Glomerular visceral epithelial cell (primary cell): ENCODE measurements around the gene CCNB1IP1.
"Not testable (repeated sequence)": the region's sequence is repeated elsewhere in the genome, so short reads cannot be mapped to it uniquely, and the experiment has no call there.

ENCODE experiments used
- DNase-seq: peaks from one replicate; pipeline ENCODE4 v3.0.0-alpha.2; 2016; ENCODE audit errors: extremely low spot score

The CCNB1IP1 gene, protein sequence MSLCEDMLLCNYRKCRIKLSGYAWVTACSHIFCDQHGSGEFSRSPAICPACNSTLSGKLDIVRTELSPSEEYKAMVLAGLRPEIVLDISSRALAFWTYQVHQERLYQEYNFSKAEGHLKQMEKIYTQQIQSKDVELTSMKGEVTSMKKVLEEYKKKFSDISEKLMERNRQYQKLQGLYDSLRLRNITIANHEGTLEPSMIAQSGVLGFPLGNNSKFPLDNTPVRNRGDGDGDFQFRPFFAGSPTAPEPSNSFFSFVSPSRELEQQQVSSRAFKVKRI

GRCh38 chr14:20332788-20333493 lies at the start of gene CCNB1IP1:
TSS of gene CCNB1IP1 (minus strand) at chr14:20333279. CDS start at chr14:20316523, 16,756 bp downstream.
- DNase-seq: peak; percentile 83

DNA sequence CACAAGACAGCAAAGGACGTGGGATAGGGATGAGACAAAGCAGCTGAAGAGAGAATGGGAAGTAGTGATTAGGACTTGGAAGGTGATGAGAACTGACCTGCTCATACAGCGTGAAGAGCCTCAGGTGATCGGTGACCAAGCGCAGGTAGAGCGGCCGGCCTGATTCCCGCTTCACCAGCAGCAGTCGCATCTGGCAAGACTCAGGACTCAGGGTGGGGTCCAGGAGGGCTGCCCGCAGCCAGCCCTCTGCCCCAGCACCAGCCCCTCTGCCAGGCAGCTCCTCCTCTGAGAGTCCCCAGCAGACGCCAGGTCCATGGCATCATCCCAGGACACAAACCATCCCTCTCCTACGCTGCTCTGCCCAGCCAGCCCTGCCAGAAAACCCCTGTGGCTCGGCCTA lies 49.4 kb upstream of the CCNB1IP1 start:
- DNase-seq: no peak

- no peak for DNase-seq
Observed at GRCh38 chr14:20381341-20381740, 48.3 kb upstream of the CCNB1IP1 start.

GRCh38 chr14:20380681-20381080 lies 47.6 kb upstream of the CCNB1IP1 start:
- DNase-seq: no peak

- no peak for DNase-seq
Observed at GRCh38 chr14:20379743-20380142, 46.7 kb upstream of the CCNB1IP1 start.

DNA sequence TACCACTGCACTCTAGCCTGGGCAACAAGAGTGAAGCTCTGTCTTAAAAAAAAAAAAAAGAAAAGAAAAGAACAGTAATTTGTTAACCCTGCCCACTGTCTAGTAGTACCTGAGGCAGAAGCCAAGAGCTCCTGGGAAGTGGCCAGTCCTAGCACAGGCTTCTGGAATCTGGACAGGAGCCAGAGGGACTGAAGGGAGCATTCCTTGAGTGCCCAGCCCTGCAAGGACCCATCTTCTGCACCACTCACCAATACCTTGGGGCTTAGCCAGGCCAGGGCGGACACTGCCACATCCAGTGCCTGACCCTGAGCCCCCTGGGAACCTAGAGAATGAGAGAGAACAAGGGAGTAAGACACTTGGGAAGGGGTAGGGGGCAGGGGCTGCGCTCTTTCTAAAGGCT lies 44.1 kb upstream of the CCNB1IP1 start:
- DNase-seq: no peak

- no peak for DNase-seq
Observed at GRCh38 chr14:20376071-20376588, 43.1 kb upstream of the CCNB1IP1 start.

GRCh38 chr14:20375471-20375870 lies 42.4 kb upstream of the CCNB1IP1 start:
- DNase-seq: no peak

DNA sequence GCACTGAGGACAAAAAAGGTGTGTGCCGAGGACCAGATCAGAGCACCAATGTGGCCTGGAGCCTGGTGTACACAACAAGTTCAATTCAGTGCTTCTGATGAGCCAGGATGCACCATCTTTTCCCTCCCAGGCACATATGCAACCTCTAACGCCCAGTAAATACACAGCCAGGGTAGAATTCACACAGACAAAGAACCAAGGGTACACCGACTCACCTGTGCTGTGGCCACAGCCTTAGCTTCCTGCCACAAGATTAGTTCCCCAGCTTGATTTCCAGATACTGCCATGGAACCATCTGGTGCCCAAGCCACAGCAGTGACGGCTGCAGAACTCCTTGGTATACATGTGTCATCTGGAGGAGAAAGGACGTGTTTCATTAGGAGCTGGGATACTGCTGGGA lies 39.7 kb upstream of the CCNB1IP1 start:
- no peak for DNase-seq

- DNase-seq: no peak
Observed at GRCh38 chr14:20365928-20366327, 32.8 kb upstream of the CCNB1IP1 start.

GRCh38 chr14:20358474-20358873 lies 25.4 kb upstream of the CCNB1IP1 start:
- not testable (repeated sequence) for DNase-seq

- peak; percentile 29 for DNase-seq
Observed at GRCh38 chr14:20356422-20356821, 23.3 kb upstream of the CCNB1IP1 start.

- no peak for DNase-seq
Observed at GRCh38 chr14:20350860-20351259, 17.8 kb upstream of the CCNB1IP1 start.

GRCh38 chr14:20350282-20350681 lies 17.2 kb upstream of the CCNB1IP1 start:
- no peak for DNase-seq

GRCh38 chr14:20347747-20348146 lies 14.7 kb upstream of the CCNB1IP1 start:
- DNase-seq: no peak

DNA sequence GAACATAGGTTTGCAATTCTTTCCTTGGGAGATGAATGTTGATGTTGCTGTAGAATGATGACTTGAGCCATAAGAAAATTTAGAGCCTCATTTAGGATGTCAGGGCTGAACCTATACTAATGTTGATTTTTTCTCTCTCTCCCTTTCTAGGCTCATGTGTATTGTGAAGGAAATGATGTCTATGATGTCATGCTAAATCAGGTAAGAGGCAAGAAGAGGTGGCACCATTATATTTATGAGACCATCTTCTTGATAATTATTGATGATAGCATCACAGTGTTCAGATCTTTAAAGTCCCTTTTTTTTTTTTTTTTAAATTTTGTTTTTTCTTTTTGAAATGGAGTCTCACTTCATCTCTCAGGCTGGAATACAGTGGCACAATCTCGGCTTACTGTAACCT lies 13.6 kb upstream of the CCNB1IP1 start:
- DNase-seq: no peak

DNA sequence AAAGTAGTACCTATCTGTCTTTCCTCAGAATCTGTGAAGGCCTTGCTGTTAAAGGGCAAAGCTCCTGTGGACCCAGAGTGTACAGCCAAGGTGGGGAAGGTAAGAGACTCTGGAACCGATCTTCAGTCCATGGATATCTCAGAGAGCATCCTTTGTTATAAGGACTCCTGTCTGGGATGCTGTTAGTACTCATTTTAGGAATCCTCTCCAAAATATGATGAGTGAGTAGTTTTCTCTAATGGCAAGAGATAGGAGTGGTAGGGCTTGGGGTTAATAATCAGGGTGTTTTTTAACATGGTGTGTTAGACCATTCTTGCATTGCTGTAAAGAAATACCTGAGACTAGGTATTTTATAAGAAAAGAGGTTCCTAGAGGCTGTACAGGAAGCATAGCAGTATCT lies 12.3 kb upstream of the CCNB1IP1 start:
- no peak for DNase-seq

- DNase-seq: peak; percentile 25
Observed at GRCh38 chr14:20343862-20344220, 10.8 kb upstream of the CCNB1IP1 start.

DNA sequence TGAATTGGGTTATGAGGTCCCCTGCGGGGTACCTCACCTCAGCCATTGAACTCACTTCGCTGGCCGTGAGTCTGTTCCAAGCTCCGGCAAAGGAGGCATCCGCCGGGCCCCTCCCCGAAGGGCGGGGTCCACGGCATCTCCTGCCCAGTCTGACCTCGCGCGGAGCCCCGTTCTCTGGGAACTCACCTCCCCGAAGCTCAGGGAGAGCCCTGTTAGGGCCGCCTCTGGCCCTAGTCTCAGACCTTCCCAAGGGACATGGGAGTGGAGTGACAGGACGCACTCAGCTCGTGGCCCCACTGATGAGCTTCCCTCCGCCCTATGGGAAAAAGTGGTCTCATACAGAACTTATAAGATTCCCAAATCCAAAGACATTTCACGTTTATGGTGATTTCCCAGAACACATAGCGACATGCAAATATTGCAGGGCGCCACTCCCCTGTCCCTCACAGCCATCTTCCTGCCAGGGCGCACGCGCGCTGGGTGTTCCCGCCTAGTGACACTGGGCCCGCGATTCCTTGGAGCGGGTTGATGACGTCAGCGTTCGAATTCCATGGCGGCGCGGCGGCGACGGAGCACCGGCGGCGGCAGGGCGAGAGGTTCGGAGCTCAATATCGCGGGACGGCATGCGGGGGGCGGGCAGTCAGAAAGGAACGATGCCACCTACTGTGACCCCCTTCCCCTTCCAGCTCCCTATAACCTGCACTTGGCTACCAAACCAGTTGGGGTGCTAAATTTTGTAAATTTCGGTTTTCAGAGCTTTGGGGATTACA lies 10.2 kb upstream of the CCNB1IP1 start, which contains the start of gene PARP2:
TSS of gene PARP2 (plus strand) at position 544 of the 770 bp plus-strand sequence. CDS start at position 551, 7 bp downstream.
- peak; percentile 100 for DNase-seq

GRCh38 chr14:20341646-20342045 lies 8.6 kb upstream of the CCNB1IP1 start:
- no peak for DNase-seq

GRCh38 chr14:20341032-20341431 lies 8.0 kb upstream of the CCNB1IP1 start:
- not testable (repeated sequence) for DNase-seq

DNA sequence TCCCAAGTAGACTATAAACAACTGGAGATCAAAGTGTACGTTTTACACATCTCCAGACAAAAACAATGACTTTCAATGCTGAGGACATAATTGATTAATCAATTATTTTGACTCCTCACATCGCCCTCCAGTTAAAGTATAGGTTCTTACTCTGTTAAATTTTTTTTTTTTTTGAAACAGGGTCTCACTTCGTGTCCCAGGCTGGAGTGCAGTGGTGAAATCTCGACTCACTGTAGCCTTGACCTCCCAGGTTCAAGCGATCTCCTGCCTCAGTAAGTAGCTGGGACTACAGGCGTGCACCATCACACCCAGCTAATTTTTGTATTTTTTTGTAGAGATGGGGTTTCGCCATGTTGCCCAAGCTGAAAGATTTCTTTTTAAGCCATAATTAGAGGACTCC lies 938 bp upstream of the CCNB1IP1 start:
- DNase-seq: no peak
